ENCODE data around the gene BEST2.

- TF ChIP-seq EGR1 (IDR thresholded peaks at IDR 0.05): no peak
- TF ChIP-seq, protein P1, sequence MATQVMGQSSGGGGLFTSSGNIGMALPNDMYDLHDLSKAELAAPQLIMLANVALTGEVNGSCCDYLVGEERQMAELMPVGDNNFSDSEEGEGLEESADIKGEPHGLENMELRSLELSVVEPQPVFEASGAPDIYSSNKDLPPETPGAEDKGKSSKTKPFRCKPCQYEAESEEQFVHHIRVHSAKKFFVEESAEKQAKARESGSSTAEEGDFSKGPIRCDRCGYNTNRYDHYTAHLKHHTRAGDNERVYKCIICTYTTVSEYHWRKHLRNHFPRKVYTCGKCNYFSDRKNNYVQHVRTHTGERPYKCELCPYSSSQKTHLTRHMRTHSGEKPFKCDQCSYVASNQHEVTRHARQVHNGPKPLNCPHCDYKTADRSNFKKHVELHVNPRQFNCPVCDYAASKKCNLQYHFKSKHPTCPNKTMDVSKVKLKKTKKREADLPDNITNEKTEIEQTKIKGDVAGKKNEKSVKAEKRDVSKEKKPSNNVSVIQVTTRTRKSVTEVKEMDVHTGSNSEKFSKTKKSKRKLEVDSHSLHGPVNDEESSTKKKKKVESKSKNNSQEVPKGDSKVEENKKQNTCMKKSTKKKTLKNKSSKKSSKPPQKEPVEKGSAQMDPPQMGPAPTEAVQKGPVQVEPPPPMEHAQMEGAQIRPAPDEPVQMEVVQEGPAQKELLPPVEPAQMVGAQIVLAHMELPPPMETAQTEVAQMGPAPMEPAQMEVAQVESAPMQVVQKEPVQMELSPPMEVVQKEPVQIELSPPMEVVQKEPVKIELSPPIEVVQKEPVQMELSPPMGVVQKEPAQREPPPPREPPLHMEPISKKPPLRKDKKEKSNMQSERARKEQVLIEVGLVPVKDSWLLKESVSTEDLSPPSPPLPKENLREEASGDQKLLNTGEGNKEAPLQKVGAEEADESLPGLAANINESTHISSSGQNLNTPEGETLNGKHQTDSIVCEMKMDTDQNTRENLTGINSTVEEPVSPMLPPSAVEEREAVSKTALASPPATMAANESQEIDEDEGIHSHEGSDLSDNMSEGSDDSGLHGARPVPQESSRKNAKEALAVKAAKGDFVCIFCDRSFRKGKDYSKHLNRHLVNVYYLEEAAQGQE (IDR thresholded peaks at IDR 0.05; ENCODE audit: low read depth): no peak
- TF ChIP-seq, protein P2, sequence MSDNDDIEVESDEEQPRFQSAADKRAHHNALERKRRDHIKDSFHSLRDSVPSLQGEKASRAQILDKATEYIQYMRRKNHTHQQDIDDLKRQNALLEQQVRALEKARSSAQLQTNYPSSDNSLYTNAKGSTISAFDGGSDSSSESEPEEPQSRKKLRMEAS (IDR thresholded peaks at IDR 0.05): no peak
- TF ChIP-seq EP300 (IDR thresholded peaks at IDR 0.05; ENCODE audit: borderline replicate concordance): no peak
Measured at GRCh38 chr19:12800923-12801465, 49.4 kb downstream of the BEST2 start.

All from Ishikawa (cell line).